Vagina (tissue), 2 donors: ENCODE data around the gene PDCD1LG2.

Experiments
- CTCF ChIP-seq, 3 experiments: fragments of 450-650 bp in 2 of 3; fragments of 200-600 bp in 1 of 3; sonication (generic) in 1 of 3; IDR thresholded peaks; one replicate each; pipeline ENCODE4 v1.5.1; 2017 to 2019; ENCODE audit warnings: antibody characterized with exemption in 3 of 3, mild to moderate bottlenecking in 2 of 3, moderate library complexity in 2 of 3
- POLR2AphosphoS5 ChIP-seq, 2 donors: sonication (generic); formaldehyde crosslinking; IDR thresholded peaks; one replicate each; pipeline ENCODE4 v1.9.0; 2017; ENCODE audit warnings: antibody characterized with exemption in 2 of 2, mild to moderate bottlenecking in 2 of 2, low read depth in 1 of 2; ENCODE audit not compliant: insufficient read depth in 1 of 2

DNA sequence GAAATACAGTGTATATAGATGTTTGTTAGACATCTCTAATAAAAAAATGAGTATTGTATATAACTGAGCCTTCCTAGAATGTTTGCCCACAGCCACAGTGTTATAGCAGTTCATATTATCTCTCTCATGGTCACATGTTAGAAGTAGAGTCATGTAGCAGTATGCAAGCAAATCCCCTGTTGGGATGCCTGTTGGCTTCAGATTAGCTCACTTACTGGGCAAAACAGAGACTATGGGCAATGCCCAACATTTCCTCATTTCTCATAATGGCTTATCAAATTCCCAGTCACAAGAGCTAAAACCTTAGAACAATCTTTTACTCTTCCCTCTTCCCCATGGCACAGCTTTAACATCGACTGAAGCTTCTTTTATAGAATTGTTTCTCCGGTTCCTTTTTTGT, 27.0 kb upstream of the PDCD1LG2 start:
- no peak for TF ChIP-seq POLR2AphosphoS5 (IDR thresholded peaks at IDR 0.05; ENCODE audit: insufficient read depth in 1 of 2, low read depth in 1 of 2)
- TF ChIP-seq CTCF (IDR thresholded peaks at IDR 0.05) = no peak
